ENCODE results near the gene PGF. TPM values are rescaled to one million over a fixed set of nuclear protein-coding genes. Genes with fewer than 3 reads are reported as not detected.

PGF gene
- 1 to 10 TPM in 2 of 3 donors, under 1 TPM in 1; 0.96 to 3.1 (median 2.3) TPM for total RNA-seq
- long read RNA-seq, donor 1, partial matches to known transcripts, result 0 of 3 reads
- long read RNA-seq, donor 1, other reads (novel, unspliced or antisense), result 0 of 3 reads
- long read RNA-seq, donor 2, partial matches to known transcripts, result 0 of 6 reads
- long read RNA-seq, donor 2, other reads (novel, unspliced or antisense), result 1 of 6 reads

GRCh38 chr14:74955229-74956026 is at the start of gene PGF:
PGF (minus strand) TSS chr14:74955597; CDS start chr14:74955242, 355 bp downstream.
- DNase-seq (peak; percentile 75 to 83 (median 79)), ATAC-seq (peak; percentile 89)
- no peak within 1 kb of the TSS for H3K4me3 ChIP-seq
- peaks cover 20% of the 10 kb centered on the region for H3K4me1 ChIP-seq (ENCODE audit: low read depth)
- intact Hi-C loops (cut with DNase I, micrococcal nuclease), result loop anchor here in 1 of 2 donors (10.0 kb wide), 1 partner anchor 49 kb away; the partner anchor contains the start of gene EIF2B2
- no peaks in the 10 kb centered on the region for H3K36me3 ChIP-seq (ENCODE audit: low read depth)
- no peaks in the 10 kb centered on the region for H3K9me3 ChIP-seq
- TF ChIP-seq, protein P1, sequence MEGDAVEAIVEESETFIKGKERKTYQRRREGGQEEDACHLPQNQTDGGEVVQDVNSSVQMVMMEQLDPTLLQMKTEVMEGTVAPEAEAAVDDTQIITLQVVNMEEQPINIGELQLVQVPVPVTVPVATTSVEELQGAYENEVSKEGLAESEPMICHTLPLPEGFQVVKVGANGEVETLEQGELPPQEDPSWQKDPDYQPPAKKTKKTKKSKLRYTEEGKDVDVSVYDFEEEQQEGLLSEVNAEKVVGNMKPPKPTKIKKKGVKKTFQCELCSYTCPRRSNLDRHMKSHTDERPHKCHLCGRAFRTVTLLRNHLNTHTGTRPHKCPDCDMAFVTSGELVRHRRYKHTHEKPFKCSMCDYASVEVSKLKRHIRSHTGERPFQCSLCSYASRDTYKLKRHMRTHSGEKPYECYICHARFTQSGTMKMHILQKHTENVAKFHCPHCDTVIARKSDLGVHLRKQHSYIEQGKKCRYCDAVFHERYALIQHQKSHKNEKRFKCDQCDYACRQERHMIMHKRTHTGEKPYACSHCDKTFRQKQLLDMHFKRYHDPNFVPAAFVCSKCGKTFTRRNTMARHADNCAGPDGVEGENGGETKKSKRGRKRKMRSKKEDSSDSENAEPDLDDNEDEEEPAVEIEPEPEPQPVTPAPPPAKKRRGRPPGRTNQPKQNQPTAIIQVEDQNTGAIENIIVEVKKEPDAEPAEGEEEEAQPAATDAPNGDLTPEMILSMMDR (IDR thresholded peaks at IDR 0.05), result no peak

- TF ChIP-seq, protein P1 (IDR thresholded peaks at IDR 0.05), result no peak
- DNase-seq, result peak in 1 of 3 donors; percentile 17
- peak; percentile 3 for ATAC-seq
These were observed 48.0 kb upstream of the PGF start for GRCh38 chr14:75003250-75004027.

GRCh38 chr14:75002392-75003249 is 47.2 kb upstream of the PGF start, which contains the start of gene EIF2B2:
EIF2B2 (plus strand) TSS chr14:75002921; CDS start chr14:75002991, 70 bp downstream.
- Histone ChIP-seq H3K4me3 (peak within 1 kb of the TSS; percentile 87), H3K9me3 (no peaks in the 10 kb centered on the region), H3K4me1 (ENCODE audit: low read depth) (peaks cover 16% of the 10 kb centered on the region), H3K36me3 (ENCODE audit: low read depth) (peaks cover 10% of the 10 kb centered on the region)
- TF ChIP-seq, protein P1 (IDR thresholded peaks at IDR 0.05), result no peak
- DNase-seq (peak; percentile 99), ATAC-seq (peak; percentile 99)
- intact Hi-C loops (cut with DNase I, micrococcal nuclease), result loop anchor here in 1 of 2 donors (10.0 kb wide), 1 partner anchor 48 kb away; the partner anchor contains the start of gene PGF

More at GRCh38 chr14:75003250-75004027, 48.0 kb upstream of the PGF start:
- Histone ChIP-seq H3K36me3 (ENCODE audit: low read depth) (peaks cover 10% of the 10 kb centered on the region), H3K4me3 (peak overlapping the region; percentile 87), H3K4me1 (ENCODE audit: low read depth) (peaks cover 16% of the 10 kb centered on the region), H3K9me3 (no peaks in the 10 kb centered on the region)
- intact Hi-C loops (cut with DNase I, micrococcal nuclease), result loop anchor here in 1 of 2 donors (10.0 kb wide), 1 partner anchor 49 kb away; the partner anchor contains the start of gene PGF

GRCh38 chr14:75001899-75002298 is 46.5 kb upstream of the PGF start:
- peaks cover 6% of the 10 kb centered on the region for H3K36me3 ChIP-seq (ENCODE audit: low read depth)
- H3K4me3 ChIP-seq, result peak overlapping the region; percentile 87
- no peaks in the 10 kb centered on the region for H3K9me3 ChIP-seq
- TF ChIP-seq, protein P1 (IDR thresholded peaks at IDR 0.05), result no peak
- H3K4me1 ChIP-seq (ENCODE audit: low read depth), result peaks cover 16% of the 10 kb centered on the region
- intact Hi-C loops (cut with DNase I, micrococcal nuclease), result loop anchor here in 1 of 2 donors (10.0 kb wide), 1 partner anchor 47 kb away; the partner anchor contains the start of gene PGF
- ATAC-seq (no peak), DNase-seq (no peak)
